ENCODE data around the gene HS3ST3B1. TPM values are rescaled to one million over a fixed set of nuclear protein-coding genes. Genes with fewer than 3 reads are reported as not detected.
A peak's percentile ranks its signal among the peaks of the same experiment; 100 is the strongest.

HS3ST3B1 gene
- total and polyA plus RNA-seq, 8 donors = 0.81 to 3.6 (median 1.6) TPM; not detected in 2

- H3K27ac ChIP-seq = no peak overlapping the region
- peaks cover 0 to 6% (median 3%) of the 10 kb centered on the region in 4 donors for H3K4me1 ChIP-seq
- no peak for TF ChIP-seq POLR2AphosphoS5 (IDR thresholded peaks at IDR 0.05)
- TF ChIP-seq CTCF (IDR thresholded peaks at IDR 0.05) = no peak
- no peak for TF ChIP-seq POLR2A (IDR thresholded peaks at IDR 0.05)
- TF ChIP-seq EP300 (IDR thresholded peaks at IDR 0.05) = no peak
- peaks cover 0 to 14% (median 0%) of the 10 kb centered on the region in 3 donors for H3K27me3 ChIP-seq
- H3K9me3 ChIP-seq = no peaks in the 10 kb centered on the region
- no peak overlapping the region for H3K4me3 ChIP-seq
- no peaks in the 10 kb centered on the region for H3K36me3 ChIP-seq
- DNase-seq = no peak
- intact Hi-C loops (cut with DNase I; ENCODE audit: low total_unique reads) = no loop called here
Measured at GRCh38 chr17:14355556-14355955, 54.7 kb downstream of the HS3ST3B1 start.

- 52 to 63% (median 61%) methylated on average over 8 of the region's 8 CpGs for WGBS, 5 donors
- Histone ChIP-seq H3K9me3 (no peaks in the 10 kb centered on the region), H3K4me1 (no peaks in the 10 kb centered on the region), H3K27me3 (peaks cover 0 to 5% (median 0%) of the 10 kb centered on the region in 3 donors), H3K36me3 (no peaks in the 10 kb centered on the region), H3K27ac (no peak overlapping the region), H3K4me3 (no peak overlapping the region)
- intact Hi-C loops (cut with DNase I; ENCODE audit: low total_unique reads) = no loop called here
- no peak for TF ChIP-seq CTCF (IDR thresholded peaks at IDR 0.05)
- TF ChIP-seq POLR2A (IDR thresholded peaks at IDR 0.05) = no peak
- no peak for TF ChIP-seq POLR2AphosphoS5 (IDR thresholded peaks at IDR 0.05)
- TF ChIP-seq EP300 (IDR thresholded peaks at IDR 0.05) = no peak
- peak in 1 of 2 donors; percentile 51 for DNase-seq
Measured at GRCh38 chr17:14359163-14360020, 58.5 kb downstream of the HS3ST3B1 start.

- TF ChIP-seq EP300 (IDR thresholded peaks at IDR 0.05) = no peak
- no peak for TF ChIP-seq POLR2A (IDR thresholded peaks at IDR 0.05)
- no peak for TF ChIP-seq CTCF (IDR thresholded peaks at IDR 0.05)
- no peak for TF ChIP-seq POLR2AphosphoS5 (IDR thresholded peaks at IDR 0.05)
- Histone ChIP-seq H3K9me3 (no peaks in the 10 kb centered on the region), H3K27ac (no peak overlapping the region), H3K4me1 (no peaks in the 10 kb centered on the region), H3K36me3 (no peaks in the 10 kb centered on the region), H3K4me3 (no peak overlapping the region), H3K27me3 (peaks cover 0 to 5% (median 0%) of the 10 kb centered on the region in 3 donors)
- DNase-seq = no peak
- 63 to 72% (median 67%) methylated on average over 4 of the region's 4 CpGs for WGBS, 5 donors
- intact Hi-C loops (cut with DNase I; ENCODE audit: low total_unique reads) = no loop called here
Measured at GRCh38 chr17:14360856-14361255, 60.0 kb downstream of the HS3ST3B1 start.

- no peak overlapping the region for H3K27ac ChIP-seq
- H3K4me3 ChIP-seq = no peak overlapping the region
- H3K4me1 ChIP-seq = no peaks in the 10 kb centered on the region
- 24 to 63% (median 54%) methylated on average over 2 of the region's 2 CpGs for WGBS, 5 donors
- no peaks in the 10 kb centered on the region for H3K36me3 ChIP-seq
- no peak for TF ChIP-seq EP300 (IDR thresholded peaks at IDR 0.05)
- TF ChIP-seq CTCF (IDR thresholded peaks at IDR 0.05) = no peak
- TF ChIP-seq POLR2A (IDR thresholded peaks at IDR 0.05) = no peak
- no peak for TF ChIP-seq POLR2AphosphoS5 (IDR thresholded peaks at IDR 0.05)
- intact Hi-C loops (cut with DNase I; ENCODE audit: low total_unique reads) = no loop called here
- no peak for DNase-seq
- peaks cover 0 to 5% (median 0%) of the 10 kb centered on the region in 3 donors for H3K27me3 ChIP-seq
- H3K9me3 ChIP-seq = no peaks in the 10 kb centered on the region
Measured at GRCh38 chr17:14361470-14361869, 60.6 kb downstream of the HS3ST3B1 start.
